GM21515 (cell line): ENCODE data around the gene AXL.
"Not testable (repeated sequence)": the region's sequence is repeated elsewhere in the genome, so short reads cannot be mapped to it uniquely, and the experiment has no call there.

Source experiments
- ATAC-seq: cut with Tn5 transposase; IDR thresholded peaks from one replicate; pipeline ENCODE4 v1.9.1; 2021; ENCODE audit not compliant: unreplicated experiment

The AXL gene

DNA sequence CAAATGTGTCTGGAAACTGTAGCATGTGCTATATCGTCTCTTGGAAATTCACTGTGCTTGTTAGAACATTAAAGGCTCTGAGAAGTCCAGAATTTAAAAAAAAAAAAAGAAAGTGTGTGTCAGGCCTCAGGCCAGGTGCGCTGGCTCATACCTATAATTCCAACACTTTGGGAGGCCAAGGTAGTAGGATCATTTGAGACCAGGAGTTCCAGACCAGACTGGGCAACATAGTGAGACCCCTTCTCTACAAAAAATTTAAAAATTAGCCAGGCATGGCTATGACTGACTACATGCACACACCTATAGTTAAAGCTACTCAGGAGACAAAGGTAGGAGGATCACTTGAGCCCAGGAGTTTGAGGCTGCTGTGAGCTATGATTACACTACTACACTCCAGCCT, 50.0 kb downstream of the AXL start:
- no peak for ATAC-seq

DNA sequence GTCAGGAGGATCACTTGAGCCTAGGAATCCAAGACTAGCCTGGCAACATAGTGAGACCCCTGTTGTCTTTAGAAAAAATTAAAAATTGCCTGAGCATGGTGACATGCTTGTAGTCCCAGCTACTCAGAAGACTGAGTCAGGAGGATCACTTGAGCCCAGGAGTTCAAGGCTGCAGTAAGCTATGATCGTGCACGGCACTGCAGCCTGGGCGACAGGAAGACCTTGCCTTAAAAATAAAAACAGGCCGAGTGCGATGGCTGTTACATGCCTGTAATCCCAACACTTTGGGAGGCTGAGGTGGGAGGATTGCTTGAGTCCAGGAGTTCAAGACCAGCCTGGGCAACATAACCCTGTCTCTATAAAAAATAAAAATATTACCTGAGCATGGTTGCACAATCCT, 50.5 kb downstream of the AXL start:
- ATAC-seq: no peak

DNA sequence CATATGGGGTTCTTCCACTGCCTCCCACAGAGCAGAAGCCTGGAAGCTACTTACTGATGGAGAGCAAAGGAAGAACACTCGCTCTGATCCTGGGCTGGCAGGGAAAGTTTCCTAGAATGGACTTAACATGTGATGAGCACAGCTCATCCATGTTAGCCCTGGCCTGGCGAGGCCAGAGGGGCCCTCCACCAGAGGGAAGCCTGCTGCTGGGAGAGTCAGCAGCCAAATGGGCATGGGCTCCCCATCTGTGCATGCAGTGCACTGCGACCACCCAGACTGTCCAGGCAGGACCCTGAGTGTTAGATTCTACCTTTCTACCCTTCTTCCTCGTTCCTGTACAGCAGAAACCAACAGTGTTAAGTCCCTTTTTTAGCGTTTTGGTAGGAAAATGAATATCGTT, 54.1 kb downstream of the AXL start:
- ATAC-seq: no peak

DNA sequence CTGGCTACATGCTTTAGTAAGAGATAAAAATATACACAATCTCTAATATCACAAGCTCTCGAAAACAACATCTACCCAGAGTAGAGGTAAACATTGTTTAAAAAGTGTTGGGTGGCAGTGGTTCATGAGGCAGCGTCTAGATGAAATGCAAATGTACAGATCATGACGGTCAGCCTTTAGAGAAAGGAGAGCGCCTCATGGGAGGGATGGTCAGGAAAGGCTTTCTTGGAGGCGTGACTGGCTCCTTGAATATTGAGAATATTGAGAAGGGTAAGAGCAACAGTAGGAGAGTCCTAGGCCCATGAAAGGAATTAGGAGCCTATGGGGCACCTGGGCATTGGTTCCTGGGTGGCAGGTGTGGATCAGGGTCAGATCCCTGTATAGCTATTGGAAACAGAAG, 55.8 kb downstream of the AXL start:
- no peak for ATAC-seq

DNA sequence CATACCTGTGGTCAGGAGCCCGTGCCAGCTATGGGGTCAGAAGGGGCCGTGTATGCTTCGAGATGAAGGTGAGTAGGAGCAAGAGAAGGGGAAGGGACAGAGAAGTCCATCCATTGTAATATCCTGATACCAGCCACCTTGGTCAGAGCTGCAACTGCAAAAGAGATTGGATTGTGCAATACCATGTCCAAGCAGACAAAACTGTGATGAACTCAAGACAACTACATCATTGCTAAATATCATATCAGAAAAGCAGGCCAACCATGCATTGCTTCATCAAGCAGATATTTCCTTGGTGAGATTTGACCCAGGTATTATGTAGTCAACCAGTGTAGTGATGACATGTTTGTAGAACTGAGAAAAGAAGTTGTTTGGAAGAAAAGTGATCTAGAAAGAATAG, 57.2 kb downstream of the AXL start:
- no peak for ATAC-seq

DNA sequence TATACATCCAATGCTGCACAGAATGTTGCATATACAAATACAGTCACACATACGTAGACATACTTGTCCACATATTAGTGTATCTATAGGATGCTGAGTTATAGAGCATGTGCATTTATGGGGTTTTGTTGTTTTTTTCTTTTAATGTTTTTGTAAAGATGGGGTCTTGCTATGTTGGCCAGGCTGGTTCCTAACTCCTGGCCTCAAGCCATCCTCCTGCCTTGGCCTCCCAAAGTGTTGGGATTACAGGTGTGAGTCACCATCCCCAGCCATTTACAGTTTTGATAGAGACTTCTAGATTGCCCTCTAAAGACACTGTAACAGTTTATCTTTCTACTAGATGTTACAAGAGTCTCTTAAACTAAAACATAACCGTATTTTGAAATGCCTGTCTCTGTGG, 59.5 kb downstream of the AXL start:
- no peak for ATAC-seq

DNA sequence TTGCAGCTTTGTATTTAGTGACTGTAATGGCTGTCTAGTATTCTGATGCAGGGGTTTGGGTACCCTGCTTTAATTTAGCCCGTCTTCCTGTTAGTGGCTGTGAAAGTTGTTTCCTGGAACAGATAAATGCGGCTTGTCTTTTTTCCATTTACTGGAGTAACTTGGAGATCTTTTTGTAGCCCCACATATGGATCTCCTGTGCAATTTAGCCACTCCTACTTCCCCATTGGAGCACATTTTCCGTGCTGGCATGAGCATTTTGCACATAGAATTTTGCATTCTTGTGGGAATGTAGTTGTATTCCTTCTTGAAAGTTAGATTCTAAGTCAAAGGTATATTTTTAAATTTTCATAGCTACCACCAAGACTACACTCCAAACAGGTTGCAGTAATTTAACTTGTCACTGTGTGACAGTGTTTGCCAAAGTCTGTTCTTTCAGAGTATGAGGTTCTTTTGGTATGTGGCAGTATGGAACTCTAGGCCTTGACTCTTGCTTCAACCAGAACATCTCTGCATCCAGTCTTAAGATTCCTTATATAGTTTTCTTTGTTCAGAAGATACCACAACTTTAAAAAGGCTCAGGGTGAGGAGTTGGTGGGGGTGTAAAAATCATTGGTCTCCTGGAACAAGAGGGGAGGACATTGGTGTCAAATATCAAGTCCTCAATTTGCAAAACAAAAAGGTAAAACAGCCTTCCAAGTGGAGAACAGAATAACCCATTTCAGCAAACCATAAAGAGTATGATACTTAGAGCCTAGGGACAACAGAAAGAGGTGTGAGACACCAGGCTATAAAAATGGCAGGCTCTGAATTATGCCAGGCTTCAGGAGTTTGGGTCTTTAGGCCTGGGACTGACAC, 69.9 kb downstream of the AXL start:
- no peak for ATAC-seq

DNA sequence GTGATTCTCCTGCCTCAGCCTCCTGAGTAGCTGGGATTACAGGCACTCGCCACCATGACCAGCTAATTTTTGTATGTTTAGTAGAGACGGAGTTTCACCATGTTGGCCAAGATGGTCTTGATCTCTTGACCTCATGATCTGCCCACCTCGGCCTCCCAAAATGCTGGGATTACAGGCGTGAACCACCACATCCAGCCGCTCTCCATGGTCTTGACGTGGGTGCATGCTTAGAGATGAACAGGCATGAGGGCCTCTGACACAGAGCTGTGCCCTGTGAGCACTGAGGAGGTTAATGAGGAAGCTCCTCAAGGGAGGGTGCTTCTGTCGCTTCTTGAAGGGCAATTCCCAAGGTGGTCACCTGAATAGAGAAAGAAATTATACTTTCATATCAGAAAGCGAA, 70.8 kb downstream of the AXL start:
- ATAC-seq: not testable (repeated sequence)

DNA sequence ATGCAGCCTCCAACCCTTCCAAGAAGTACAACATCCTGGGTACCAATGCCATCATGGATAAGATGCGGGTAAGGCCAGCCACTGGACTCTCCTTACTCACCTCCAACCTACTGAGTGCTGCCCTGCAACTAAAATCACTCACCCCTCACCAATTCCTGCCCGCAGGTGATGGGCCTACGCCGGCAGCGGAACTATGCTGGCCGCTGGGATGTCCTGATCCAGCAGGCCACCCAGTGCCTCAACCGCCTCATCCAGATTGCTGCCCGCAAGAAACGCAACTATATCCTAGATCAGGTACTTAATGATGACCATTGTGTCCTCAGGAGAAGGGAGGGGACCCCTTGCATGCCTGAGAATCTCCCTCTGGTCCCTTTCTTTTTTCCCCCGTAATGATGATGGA, 75.4 kb downstream of the AXL start:
- no peak for ATAC-seq

DNA sequence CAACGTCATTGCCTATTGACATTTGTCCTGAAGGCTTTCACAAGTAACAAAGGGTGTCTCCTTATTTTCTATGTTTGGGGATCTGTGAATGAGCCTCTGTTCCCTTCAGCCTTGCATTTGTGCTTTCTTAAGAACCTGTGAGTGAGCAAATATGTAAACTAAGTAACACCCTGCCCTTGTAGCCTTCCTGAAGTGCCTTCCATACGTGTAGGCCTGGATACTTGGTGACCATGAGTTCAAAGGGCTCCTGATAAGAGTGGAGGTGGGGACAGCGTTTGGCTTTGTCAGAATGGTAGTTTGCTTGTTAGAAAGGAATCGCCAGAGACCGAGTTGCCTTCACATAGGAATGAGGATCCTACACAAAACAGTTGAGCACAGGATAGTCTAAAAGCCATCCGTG, 76.5 kb downstream of the AXL start:
- no peak for ATAC-seq

DNA sequence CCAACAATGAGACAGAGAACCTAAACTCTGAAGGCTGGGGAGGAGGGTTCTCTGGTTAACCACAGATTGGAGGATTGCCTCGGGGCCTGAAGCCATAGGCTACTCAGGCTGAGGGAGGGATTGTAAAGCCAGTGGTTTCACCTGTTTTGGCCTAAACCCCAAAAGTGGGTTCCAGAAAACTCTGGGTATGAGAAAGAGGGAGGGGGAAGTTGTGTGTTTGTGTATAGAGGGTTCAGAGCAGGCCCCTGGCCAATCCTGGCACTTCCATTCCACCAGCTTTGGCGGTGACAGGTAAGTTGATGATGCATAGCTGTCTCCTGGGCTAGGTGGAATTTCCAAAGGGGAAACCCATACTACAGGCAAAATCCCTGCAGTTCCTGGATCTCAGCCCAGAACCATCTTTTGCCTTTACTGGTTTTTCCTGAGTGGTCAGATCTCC, 77.4 kb downstream of the AXL start:
- no peak for ATAC-seq

DNA sequence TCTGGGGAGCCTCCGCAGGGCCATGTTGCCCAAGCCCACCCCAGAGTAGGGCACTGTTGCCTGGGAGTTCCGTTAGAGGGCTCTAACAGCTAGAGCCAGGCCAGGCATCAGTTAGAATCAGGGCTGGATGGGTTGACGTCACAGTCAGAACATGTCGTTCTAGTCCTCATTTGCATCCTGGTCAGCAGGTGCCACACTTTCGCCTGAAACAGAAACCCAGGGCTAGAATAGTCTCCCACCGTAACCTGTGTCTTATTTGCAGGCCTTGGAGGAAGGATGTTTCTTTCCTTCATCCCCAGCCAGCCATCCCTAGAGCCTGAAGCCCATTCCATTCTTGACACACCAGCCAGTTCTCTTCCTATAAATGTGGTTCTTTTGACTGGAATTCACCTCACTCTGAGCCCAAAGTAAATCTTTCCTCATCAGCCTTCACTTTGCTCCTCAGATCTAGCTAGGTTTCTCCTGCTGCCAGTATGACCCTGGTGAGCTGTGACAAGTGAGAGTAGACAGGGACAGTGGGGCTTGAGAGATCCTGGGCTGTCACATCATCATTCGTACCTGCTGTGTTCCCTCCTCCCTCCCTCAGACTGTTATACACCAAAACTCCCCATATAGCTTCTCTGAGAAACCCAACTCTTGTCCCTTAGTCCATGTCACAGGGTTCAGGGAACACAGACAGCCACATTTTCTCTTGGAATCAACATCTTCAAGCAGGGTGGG, 78.8 kb downstream of the AXL start:
- ATAC-seq: peak; percentile 58

DNA sequence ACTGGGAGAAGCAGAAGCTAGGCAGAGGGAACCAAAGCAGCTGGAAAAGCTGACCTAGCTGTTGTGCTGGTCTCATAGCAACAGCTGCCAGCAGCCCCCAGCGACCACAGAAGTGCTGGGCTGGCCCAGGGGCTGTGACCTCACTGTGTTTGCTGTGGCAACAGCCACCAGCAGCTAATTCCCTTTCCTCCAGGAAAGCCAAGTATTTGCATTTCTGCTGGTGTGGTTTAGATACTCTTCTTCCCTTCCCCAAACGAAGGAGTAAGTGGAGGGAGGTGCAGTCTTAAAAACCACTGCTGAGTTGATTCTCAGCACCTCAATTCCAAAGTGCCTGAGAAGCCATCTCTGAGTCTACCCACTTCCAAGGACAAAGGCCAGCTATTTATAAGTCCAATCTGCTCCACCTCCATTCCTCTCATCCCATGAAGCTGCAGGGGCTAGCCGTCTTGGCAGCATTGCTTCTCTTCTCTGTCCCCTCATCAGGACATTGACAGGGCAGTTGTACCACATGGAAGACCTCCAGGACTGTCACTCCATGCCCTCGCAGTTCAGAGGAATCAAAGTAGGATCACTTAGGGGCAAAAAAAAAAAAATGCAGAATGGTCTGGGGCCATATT, 79.4 kb downstream of the AXL start:
- ATAC-seq: no peak

DNA sequence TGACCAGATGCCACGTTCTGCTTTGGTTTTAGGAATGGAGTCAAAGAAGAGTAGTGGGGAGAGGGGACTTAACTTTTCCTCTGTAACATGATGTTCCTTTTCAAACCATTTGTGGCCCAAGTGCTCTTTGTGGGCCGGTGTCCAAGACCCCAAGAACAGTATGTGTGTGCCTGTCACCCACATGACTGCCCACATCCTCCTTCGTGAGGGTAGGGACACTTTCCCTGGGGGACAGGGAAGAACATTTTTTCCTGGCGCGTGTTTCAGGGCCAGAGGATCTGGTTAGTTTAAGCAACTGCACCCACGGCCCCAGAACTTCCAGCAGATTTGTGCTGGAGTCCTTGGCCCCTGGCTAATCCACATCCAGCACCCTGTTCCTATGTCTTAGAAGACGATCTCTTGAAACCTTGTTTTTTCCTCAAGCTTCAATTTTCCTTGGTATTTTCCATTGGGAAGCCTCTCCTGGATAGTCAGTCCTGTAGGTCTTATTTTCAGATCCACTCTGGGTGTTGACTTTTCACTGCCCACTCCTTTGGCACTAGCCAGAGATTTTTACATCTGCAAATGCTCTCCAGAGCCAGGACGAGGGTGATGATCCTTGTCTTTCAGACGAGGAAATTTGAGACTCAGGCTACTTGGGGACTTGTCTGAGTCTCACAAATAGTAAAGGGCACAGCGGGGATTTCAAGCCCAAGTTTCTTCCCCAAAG, 80.2 kb downstream of the AXL start:
- ATAC-seq: no peak

DNA sequence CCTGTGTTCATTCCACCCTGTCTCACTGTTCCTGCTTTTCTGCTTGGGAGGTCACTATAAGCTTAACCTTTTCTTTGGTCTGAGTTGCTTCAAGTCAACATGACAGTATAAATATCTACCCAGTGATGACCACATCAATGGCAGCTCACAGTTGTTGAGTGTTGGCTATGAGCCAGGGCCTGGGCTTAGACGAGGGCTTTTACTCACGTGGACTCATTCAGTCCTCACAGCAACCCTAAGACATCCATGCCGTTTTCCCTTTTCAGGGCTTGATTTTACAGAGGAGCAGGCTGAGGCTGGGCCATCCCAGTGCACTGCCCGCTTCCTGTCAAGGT, 80.7 kb downstream of the AXL start:
- no peak for ATAC-seq

DNA sequence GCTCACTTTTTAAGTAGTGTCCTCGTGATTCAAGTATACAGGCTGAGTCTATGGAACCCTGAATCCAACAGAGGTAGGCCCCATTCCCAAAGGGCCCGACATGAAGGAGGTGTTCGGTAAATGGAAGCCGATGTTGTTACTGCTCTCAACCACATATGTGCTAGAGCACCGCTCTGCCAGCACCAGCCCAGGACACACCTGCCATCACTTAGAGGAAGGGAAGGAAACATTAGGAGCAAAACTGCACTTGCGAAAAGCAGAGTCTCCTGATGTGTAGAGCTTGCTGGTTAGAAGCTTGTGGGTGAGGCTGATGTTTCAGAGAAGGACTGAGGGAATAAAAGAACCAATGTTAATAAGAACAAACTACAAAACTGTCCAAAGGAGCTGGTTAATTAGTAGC, 81.5 kb downstream of the AXL start:
- ATAC-seq: no peak

DNA sequence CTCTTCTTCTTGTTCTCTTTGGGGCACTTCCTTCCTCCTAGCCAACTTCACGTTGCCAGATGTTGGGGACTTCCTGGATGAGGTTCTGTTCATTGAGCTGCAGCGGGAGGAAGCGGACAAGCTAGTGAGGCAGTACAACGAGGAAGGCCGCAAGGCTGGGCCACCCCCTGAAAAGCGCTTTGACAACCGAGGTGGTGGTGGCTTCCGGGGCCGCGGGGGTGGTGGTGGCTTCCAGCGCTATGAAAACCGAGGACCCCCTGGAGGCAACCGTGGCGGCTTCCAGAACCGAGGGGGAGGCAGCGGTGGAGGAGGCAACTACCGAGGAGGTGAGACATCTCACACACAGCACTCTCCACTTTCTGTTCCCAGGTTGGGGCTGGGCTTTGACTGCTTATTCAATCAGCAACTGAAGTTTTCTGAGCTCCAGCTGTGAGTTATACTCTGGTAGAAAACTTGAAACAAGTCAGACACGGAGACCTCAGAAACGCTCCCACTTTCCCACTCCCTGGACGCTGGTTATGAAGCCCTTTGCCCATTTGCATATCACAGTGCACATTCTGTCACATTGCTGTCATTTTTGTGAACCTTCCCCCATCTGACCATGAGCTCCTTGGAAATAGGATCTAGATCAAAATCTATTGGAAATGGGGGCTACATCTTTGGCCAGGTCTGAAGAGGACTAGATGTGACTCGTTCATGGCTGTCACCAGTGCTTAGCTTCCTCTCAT, 83.8 kb downstream of the AXL start:
- no peak for ATAC-seq

DNA sequence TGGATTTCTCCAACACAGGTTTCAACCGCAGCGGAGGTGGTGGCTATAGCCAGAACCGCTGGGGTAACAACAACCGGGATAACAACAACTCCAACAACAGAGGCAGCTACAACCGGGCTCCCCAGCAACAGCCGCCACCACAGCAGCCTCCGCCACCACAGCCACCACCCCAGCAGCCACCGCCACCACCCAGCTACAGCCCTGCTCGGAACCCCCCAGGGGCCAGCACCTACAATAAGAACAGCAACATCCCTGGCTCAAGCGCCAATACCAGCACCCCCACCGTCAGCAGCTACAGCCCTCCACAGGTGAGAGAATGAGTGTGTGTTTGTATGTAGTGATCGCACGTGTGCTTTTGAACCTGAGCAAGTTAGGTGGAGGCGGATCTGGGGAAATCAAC, 84.9 kb downstream of the AXL start:
- no peak for ATAC-seq

DNA sequence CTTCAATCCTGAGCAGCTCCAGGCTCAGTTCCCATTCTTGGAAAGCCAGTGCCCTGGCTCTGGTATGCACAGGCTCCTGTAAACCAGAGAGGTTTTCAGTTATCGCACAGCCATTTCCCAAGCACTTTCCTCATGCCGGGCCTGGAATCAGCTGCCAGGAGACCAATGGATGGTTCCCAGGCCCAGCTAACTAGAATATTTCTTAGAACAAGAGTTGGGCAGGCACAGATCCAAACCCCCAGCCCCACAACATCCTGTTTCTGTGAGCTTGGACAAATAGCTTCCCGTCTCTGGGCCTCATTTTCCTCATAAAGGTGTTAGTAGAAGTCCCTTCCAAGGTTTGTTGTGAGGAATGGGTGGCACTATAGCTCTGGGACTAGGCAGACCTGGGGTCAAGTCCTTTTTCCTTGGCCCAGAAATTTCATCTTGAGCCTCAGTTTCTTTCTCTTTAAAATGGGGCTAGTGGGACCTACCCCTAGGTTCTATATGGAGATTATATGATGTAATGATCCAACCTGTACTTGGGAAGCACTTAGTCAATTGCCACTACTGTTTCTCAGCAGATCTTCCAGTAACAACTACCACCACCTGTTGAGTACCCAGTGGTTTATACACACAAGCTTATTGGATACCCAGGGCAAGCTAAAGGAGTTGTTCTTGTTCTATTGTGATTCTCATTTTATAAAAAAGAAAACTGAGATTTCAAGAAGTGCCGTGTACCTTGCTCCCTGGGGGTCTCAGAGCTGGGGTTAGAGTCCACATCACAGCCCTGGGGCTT, 85.9 kb downstream of the AXL start:
- ATAC-seq: no peak
